Renal pelvis (tissue), 4 donors: ENCODE measurements around the gene CLC. TPM values are rescaled to one million over a fixed set of nuclear protein-coding genes. Genes with fewer than 3 reads are reported as not detected.

Experiments used
- DNase-seq: peaks from one replicate; pipeline ENCODE4 v3.0.0-alpha.2; 2013
- polyA plus RNA-seq, 3 donors: library from polyadenylated mRNA; unstranded; fragments of 120-200 nt; gene quantifications; one replicate each; pipeline ENCODE4 v1.2.1, GENCODE V29; 2013; ENCODE audit not compliant: insufficient read length in 3 of 3

Gene CLC
- polyA plus RNA-seq, 3 donors: 1.5 to 3.3 (median 2.9) TPM

DNA sequence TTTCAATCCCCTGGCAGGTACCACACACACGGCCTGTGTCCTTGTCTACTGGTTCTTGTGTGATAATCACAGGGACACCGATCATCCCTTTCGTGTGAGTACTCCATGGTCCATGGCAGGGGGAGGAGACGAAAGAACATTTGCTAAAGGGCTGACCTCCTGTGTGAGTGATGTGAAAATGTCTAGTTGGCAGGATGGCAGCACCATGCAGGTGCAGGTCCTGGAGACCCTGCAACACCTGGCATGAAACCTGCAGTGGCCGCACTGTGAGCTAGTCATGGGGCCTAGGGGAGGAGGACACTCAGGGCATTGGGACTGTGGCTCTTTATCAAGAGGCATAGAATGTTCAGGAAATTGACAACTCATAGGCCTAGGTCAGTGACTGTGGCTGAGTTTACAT lies 56.4 kb downstream of the CLC start:
- DNase-seq: no peak

Other genes starting within 250 kb of the CLC start
- under 1 TPM; 0.47 to 0.96 (median 0.70) TPM for gene DLL3, start 239.1 kb downstream of the CLC start, polyA plus RNA-seq
- gene SELENOV, start 222.9 kb downstream of the CLC start, polyA plus RNA-seq: 10 to 100 TPM in 2 of 3 donors, 1 to 10 TPM in 1; 7.4 to 16.0 (median 12.6) TPM
- gene EID2B, start 205.2 kb downstream of the CLC start, polyA plus RNA-seq: 1 to 10 TPM; 3.8 to 6.4 (median 5.7) TPM
- 10 to 100 TPM; 18.7 to 22.9 (median 18.8) TPM for gene EID2, start 197.9 kb downstream of the CLC start, polyA plus RNA-seq
- not detected for gene LGALS13, start 135.5 kb downstream of the CLC start, polyA plus RNA-seq
- not detected for gene LGALS16, start 82.1 kb downstream of the CLC start, polyA plus RNA-seq
- gene LGALS14, start 33.5 kb downstream of the CLC start, polyA plus RNA-seq: not detected
- gene LEUTX, start 40.8 kb upstream of the CLC start, polyA plus RNA-seq: not detected
- gene DYRK1B, start 96.1 kb upstream of the CLC start, polyA plus RNA-seq: 10 to 100 TPM; 35.4 to 38.1 (median 35.9) TPM
- 100 to 1,000 TPM; 328 to 373 (median 335) TPM for gene FBL, start 108.3 kb upstream of the CLC start, polyA plus RNA-seq
- gene FCGBP, start 196.6 kb upstream of the CLC start, polyA plus RNA-seq: 10 to 100 TPM in 1 of 3 donors, 1 to 10 TPM in 2; 8.8 to 10.7 (median 9.4) TPM
- 100 to 1,000 TPM in 2 of 3 donors, 10 to 100 TPM in 1; 97.1 to 108 (median 103) TPM for gene PSMC4, start 233.1 kb upstream of the CLC start, polyA plus RNA-seq